ENCODE data around the gene CPA5. TPM values are rescaled to one million over a fixed set of nuclear protein-coding genes. Genes with fewer than 3 reads are reported as not detected.
A peak's percentile ranks its signal among the peaks of the same experiment; 100 is the strongest.

Gene CPA5
- total RNA-seq, 1 experiment from 2014 or later: not detected

DNA sequence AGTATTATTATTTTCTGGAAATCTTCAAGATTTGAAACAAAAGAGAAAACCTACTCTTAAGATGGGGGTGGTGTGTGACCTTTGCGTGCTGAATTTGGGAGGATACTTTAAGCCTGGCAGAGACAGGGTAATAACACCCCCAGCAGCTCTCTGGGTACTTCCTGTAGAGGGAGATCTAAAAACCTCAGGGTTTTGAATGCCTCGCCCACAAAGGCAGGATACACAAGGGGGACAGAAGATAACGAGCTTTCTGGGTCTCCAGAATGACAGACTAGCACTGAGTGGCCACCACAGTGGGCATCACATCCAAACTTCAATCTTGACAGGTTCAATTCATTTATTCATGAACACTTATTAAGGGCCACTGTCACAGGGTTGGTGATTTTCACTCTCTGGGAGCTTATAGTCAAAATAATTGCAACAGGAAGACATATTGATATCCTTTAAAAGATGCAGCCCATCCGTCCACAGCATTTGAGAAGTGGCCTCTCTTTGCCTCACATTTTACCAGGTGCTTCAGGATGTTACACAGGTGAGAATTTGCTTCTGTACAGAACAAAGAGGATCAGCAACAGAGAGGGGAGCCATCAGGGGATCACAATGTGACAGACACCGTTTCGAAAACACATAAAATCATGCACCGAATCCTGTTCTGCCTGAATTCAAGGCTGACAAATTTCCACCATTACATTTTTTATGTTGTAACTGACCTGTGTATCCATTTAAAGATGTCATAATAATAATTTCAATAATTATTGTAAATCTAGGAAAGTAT is 50.0 kb downstream of the CPA5 start:
- H2BK5ac ChIP-seq (ENCODE audit: insufficient read length, low read length): no peak overlapping the region
- H3K23me2 ChIP-seq (ENCODE audit: insufficient read length, low read depth, low read length, poor library complexity, severe bottlenecking): no peaks in the 10 kb centered on the region
- Mint-ChIP-seq H3K27ac (peak overlapping the region in 1 of 3 experiments; percentile 30; a peak in 2 of 7 replicates), H3K4me1 (peaks cover 20 to 38% of the 10 kb centered on the region in 2 experiments), H3K9me3 (no peaks in the 10 kb centered on the region), H3K36me3 (ENCODE audit: insufficient read depth in 1 of 3, low read depth in 3 of 3) (peaks cover 0 to 8% (median 0%) of the 10 kb centered on the region in 3 experiments; a peak in 2 of 7 replicates), H3K27me3 (ENCODE audit: low read depth) (no peaks in the 10 kb centered on the region), H3K4me3 (no peak overlapping the region)
- no peaks in the 10 kb centered on the region for H3K4me1 ChIP-seq (ENCODE audit: insufficient read depth, low read length)
- DNase-seq: no peak
- no peak overlapping the region for H3K4ac ChIP-seq (ENCODE audit: low read depth, low read length)
- no peak overlapping the region for H2AFZ ChIP-seq (ENCODE audit: low read length)
- no peak overlapping the region for H2BK12ac ChIP-seq (ENCODE audit: insufficient read length, low read depth, low read length)
- no peak overlapping the region for H4K8ac ChIP-seq (replicated peaks; ENCODE audit: insufficient read length, low read depth, low read length)
- H3K9ac ChIP-seq (ENCODE audit: extremely low read depth, insufficient read length, low read length): no peak overlapping the region
- TF ChIP-seq, protein P1, sequence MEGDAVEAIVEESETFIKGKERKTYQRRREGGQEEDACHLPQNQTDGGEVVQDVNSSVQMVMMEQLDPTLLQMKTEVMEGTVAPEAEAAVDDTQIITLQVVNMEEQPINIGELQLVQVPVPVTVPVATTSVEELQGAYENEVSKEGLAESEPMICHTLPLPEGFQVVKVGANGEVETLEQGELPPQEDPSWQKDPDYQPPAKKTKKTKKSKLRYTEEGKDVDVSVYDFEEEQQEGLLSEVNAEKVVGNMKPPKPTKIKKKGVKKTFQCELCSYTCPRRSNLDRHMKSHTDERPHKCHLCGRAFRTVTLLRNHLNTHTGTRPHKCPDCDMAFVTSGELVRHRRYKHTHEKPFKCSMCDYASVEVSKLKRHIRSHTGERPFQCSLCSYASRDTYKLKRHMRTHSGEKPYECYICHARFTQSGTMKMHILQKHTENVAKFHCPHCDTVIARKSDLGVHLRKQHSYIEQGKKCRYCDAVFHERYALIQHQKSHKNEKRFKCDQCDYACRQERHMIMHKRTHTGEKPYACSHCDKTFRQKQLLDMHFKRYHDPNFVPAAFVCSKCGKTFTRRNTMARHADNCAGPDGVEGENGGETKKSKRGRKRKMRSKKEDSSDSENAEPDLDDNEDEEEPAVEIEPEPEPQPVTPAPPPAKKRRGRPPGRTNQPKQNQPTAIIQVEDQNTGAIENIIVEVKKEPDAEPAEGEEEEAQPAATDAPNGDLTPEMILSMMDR (conservative IDR thresholded peaks at IDR 0.05): no peak
- no peak overlapping the region for H4K5ac ChIP-seq (ENCODE audit: insufficient read length, low read depth, low read length)
- no peaks in the 10 kb centered on the region for H3K79me2 ChIP-seq (ENCODE audit: insufficient read depth, low read length)
- no peak overlapping the region for H3K18ac ChIP-seq (ENCODE audit: insufficient read length, low read depth, low read length)
- H3K9me3 ChIP-seq (ENCODE audit: control insufficient read depth, low read depth, low read length): no peaks in the 10 kb centered on the region
- no peak overlapping the region for H2AK5ac ChIP-seq (ENCODE audit: insufficient read length, low read length)
- H3K23ac ChIP-seq (ENCODE audit: insufficient read length, low read depth, low read length): no peak overlapping the region
- no CpG with 5 or more reads among the region's 7 CpGs for WGBS (ENCODE audit: extremely low coverage, insufficient read length, low lambda C conversion rate)
- H3K4me2 ChIP-seq (ENCODE audit: insufficient read depth, insufficient read length, low read length): no peak overlapping the region
- no peaks in the 10 kb centered on the region for H3K79me1 ChIP-seq (ENCODE audit: insufficient read depth, low read depth, low read length, poor library complexity, severe bottlenecking)
- H2BK20ac ChIP-seq (ENCODE audit: low read depth, low read length, poor library complexity, severe bottlenecking): no peak overlapping the region
- no peak overlapping the region for H3K56ac ChIP-seq (ENCODE audit: insufficient read length, low read depth, low read length)
- H3K27me3 ChIP-seq (ENCODE audit: insufficient read depth, low read length): no peaks in the 10 kb centered on the region
- H3T11ph ChIP-seq (ENCODE audit: low read length): no peak overlapping the region
- H3K14ac ChIP-seq (ENCODE audit: insufficient read depth, low read length): no peak overlapping the region
- H4K20me1 ChIP-seq (ENCODE audit: control insufficient read depth, insufficient read depth, insufficient read length): no peaks in the 10 kb centered on the region
- no peak overlapping the region for H2BK15ac ChIP-seq (ENCODE audit: low read depth, low read length)
- H3K27ac ChIP-seq (ENCODE audit: insufficient read length, low read depth, low read length): no peak overlapping the region
- H2BK120ac ChIP-seq (ENCODE audit: low read depth, low read length, poor library complexity, severe bottlenecking): no peak overlapping the region
- no peak overlapping the region for H4K91ac ChIP-seq (ENCODE audit: insufficient read length, low read depth, low read length)
